Measurements from ENCODE around the gene ARL14EP. TPM values are rescaled to one million over a fixed set of nuclear protein-coding genes. Genes with fewer than 3 reads are reported as not detected.

ARL14EP gene
- total RNA-seq, 1 donor from 2014 or later: 21.6 TPM

DNA sequence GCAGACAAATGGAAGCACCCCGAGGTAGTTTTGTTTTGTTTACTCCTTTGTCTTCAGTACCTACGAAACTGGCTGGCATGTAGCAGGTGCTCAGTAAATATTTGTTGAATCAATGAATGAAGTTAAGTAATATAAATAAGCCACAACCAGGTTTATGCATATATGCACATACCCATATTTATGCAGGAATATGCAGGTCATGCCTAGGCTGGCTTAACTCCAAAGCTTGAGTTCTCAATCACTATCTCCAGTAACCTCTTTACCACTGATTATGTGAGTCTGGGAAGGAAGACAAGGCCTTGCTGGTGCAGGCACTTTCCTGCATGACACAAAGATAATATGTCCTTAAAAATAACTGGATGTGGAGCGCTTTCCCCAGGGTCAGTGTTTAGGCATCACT lies 27.5 kb downstream of the ARL14EP start:
- H3K4me1 ChIP-seq: no peaks in the 10 kb centered on the region
- no peak overlapping the region for H3K27ac ChIP-seq
- H3K9me3 ChIP-seq: no peaks in the 10 kb centered on the region
- TF ChIP-seq CTCF (IDR thresholded peaks at IDR 0.05): no peak
- DNase-seq: no peak
- ATAC-seq: no peak
- intact Hi-C loops (cut with DNase I): no loop called here
- H3K27me3 ChIP-seq: no peaks in the 10 kb centered on the region
- H3K36me3 ChIP-seq: no peaks in the 10 kb centered on the region
- H3K4me3 ChIP-seq: no peak overlapping the region

DNA sequence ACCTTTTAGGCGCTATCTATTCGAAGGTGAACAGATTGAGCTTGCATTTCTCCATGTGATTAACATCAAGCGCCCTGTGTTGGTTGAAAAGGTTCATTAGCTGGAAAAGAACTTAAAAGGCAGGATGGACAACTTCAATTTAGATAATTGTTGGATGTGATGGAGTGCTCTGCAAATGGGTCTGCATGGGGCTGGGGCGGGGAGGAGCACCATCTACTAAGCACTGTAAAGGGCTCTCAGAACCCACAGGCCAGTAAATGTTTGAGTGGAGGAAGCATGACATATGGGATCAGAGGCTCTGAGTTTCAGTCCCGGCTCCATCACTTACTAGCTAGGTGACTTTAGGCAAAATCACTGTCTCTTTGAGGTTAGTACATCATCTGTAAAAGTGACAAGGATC lies 28.2 kb downstream of the ARL14EP start:
- intact Hi-C loops (cut with DNase I): no loop called here

GRCh38 chr11:30356391-30356790 lies 33.5 kb downstream of the ARL14EP start:
- Histone ChIP-seq H3K4me3 (no peak overlapping the region), H3K9me3 (no peaks in the 10 kb centered on the region), H3K4me1 (no peaks in the 10 kb centered on the region), H3K36me3 (no peaks in the 10 kb centered on the region), H3K27me3 (peaks cover 4% of the 10 kb centered on the region), H3K27ac (no peak overlapping the region)
- no peak for ATAC-seq
- DNase-seq: no peak
- intact Hi-C loops (cut with DNase I): no loop called here
- TF ChIP-seq CTCF (IDR thresholded peaks at IDR 0.05): no peak

More for the DNA sequence above, 28.2 kb downstream of the ARL14EP start:
- Histone ChIP-seq H3K4me1 (no peaks in the 10 kb centered on the region), H3K9me3 (no peaks in the 10 kb centered on the region), H3K27me3 (no peaks in the 10 kb centered on the region), H3K27ac (no peak overlapping the region), H3K4me3 (no peak overlapping the region), H3K36me3 (no peaks in the 10 kb centered on the region)
- DNase-seq (no peak), ATAC-seq (no peak)
- no peak for TF ChIP-seq CTCF (IDR thresholded peaks at IDR 0.05)

DNA sequence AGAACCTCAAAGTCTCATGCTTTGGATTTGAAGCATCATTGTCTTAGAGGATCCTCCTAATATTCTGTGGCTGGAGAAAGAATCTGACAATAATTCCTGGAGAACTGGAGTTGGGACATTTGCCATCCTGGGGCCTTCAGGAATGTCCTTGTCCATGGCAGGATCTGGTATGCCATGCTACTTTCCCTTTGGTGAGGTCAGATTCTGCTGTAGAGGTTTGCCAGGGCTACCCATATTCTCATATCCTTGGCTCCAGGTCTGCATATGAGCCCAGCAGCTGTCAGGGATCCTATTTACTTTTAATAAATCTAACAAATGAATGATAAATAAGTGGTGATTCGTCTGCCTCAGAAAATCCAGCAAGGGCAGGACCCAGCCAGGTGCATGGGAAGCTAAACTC lies 35.0 kb downstream of the ARL14EP start:
- H3K27ac ChIP-seq: no peak overlapping the region
- no peaks in the 10 kb centered on the region for H3K4me1 ChIP-seq
- no peak for ATAC-seq
- no peaks in the 10 kb centered on the region for H3K36me3 ChIP-seq
- TF ChIP-seq CTCF (IDR thresholded peaks at IDR 0.05): no peak
- H3K27me3 ChIP-seq: peaks cover 4% of the 10 kb centered on the region
- no peaks in the 10 kb centered on the region for H3K9me3 ChIP-seq
- no peak for DNase-seq
- no peak overlapping the region for H3K4me3 ChIP-seq
- intact Hi-C loops (cut with DNase I): no loop called here

- ATAC-seq (no peak), DNase-seq (no peak)
- Histone ChIP-seq H3K36me3 (no peaks in the 10 kb centered on the region), H3K4me1 (no peaks in the 10 kb centered on the region), H3K27ac (no peak overlapping the region), H3K4me3 (no peak overlapping the region), H3K27me3 (peaks cover 4% of the 10 kb centered on the region), H3K9me3 (no peaks in the 10 kb centered on the region)
- intact Hi-C loops (cut with DNase I): no loop called here
- TF ChIP-seq CTCF (IDR thresholded peaks at IDR 0.05): no peak
These were observed 35.6 kb downstream of the ARL14EP start for GRCh38 chr11:30358536-30358935.

GRCh38 chr11:30360741-30361140 lies 37.8 kb downstream of the ARL14EP start:
- H3K4me3 ChIP-seq: no peak overlapping the region
- TF ChIP-seq CTCF (IDR thresholded peaks at IDR 0.05): no peak
- no peak overlapping the region for H3K27ac ChIP-seq
- H3K4me1 ChIP-seq: no peaks in the 10 kb centered on the region
- peaks cover 4% of the 10 kb centered on the region for H3K27me3 ChIP-seq
- intact Hi-C loops (cut with DNase I): no loop called here
- ATAC-seq (no peak), DNase-seq (no peak)
- H3K9me3 ChIP-seq: no peaks in the 10 kb centered on the region
- no peaks in the 10 kb centered on the region for H3K36me3 ChIP-seq
